Naive B cell (primary cell): ENCODE data around the gene NOD2. TPM values are rescaled to one million over a fixed set of nuclear protein-coding genes. Genes with fewer than 3 reads are reported as not detected.

Experiments
- ATAC-seq, 2 donors: fragments of 150-1000 bp; cut with Tn5 transposase; 2 replicates each; pipeline ENCODE4 v1.10.0; 2021; ENCODE audit warnings: low read depth in 2 of 2, mild to moderate bottlenecking in 2 of 2, moderate library complexity in 2 of 2
- DNase-seq: peaks from one replicate; pipeline ENCODE4 v3.0.0; 2022
- H3K27ac Mint-ChIP-seq, 6 donors: one replicate each; pipeline ENCODE4 v1.8.0; 2020 to 2022; ENCODE audit warnings: mild to moderate bottlenecking in 6 of 6, mixed read lengths in 6 of 6, moderate library complexity in 5 of 6, inconsistent platforms in 2 of 6
- H3K27me3 Mint-ChIP-seq, 3 donors: one replicate each; pipeline ENCODE4 v1.8.0; 2021 to 2022; ENCODE audit warnings: mixed read lengths in 3 of 3, mild to moderate bottlenecking in 1 of 3
- H3K36me3 Mint-ChIP-seq, 2 donors: one replicate each; pipeline ENCODE4 v1.8.0; 2020 to 2022; ENCODE audit warnings: mixed read lengths in 2 of 2, inconsistent platforms in 1 of 2, mild to moderate bottlenecking in 1 of 2
- H3K4me1 Mint-ChIP-seq, 3 donors: one replicate each; pipeline ENCODE4 v1.8.0; 2020 to 2022; ENCODE audit warnings: mixed read lengths in 3 of 3, inconsistent platforms in 1 of 3, mild to moderate bottlenecking in 1 of 3, moderate library complexity in 1 of 3
- H3K4me3 Mint-ChIP-seq, 8 donors: one replicate each; pipeline ENCODE4 v1.8.0; 2020 to 2022; ENCODE audit warnings: mild to moderate bottlenecking in 8 of 8, mixed read lengths in 8 of 8, moderate library complexity in 8 of 8, inconsistent platforms in 2 of 8
- H3K9me3 Mint-ChIP-seq, 7 donors: one replicate each; pipeline ENCODE4 v1.8.0; 2020 to 2022; ENCODE audit warnings: mixed read lengths in 7 of 7, mild to moderate bottlenecking in 5 of 7, inconsistent platforms in 2 of 7, moderate library complexity in 1 of 7
- polyA plus RNA-seq, 6 donors: library from polyadenylated mRNA; unstranded; fragments of 300-500 nt; fragmentation: Illumina TruSeq; gene quantifications; one replicate each; pipeline ENCODE4 v1.2.3, GENCODE V29; 2021; ENCODE audit warnings: low read depth in 6 of 6

The NOD2 gene
- polyA plus RNA-seq, 6 donors from 2014 or later: 0.07 to 0.25 (median 0.16) TPM; not detected in 2

- peaks cover 22 to 29% (median 23%) of the 10 kb centered on the region in 3 donors for H3K4me1 Mint-ChIP-seq
- no peak for ATAC-seq
- no peak overlapping the region for H3K27ac Mint-ChIP-seq
Observed at GRCh38 chr16:50752471-50753235, 59.2 kb downstream of the NOD2 start.

GRCh38 chr16:50756473-50756872 lies 63.1 kb downstream of the NOD2 start:
- DNase-seq: no peak
- no peak overlapping the region for H3K4me3 Mint-ChIP-seq
- no peaks in the 10 kb centered on the region for H3K9me3 Mint-ChIP-seq
- no peak for ATAC-seq
- peaks cover 26 to 40% (median 37%) of the 10 kb centered on the region in 3 donors for H3K4me1 Mint-ChIP-seq
- H3K27ac Mint-ChIP-seq: no peak overlapping the region
- peaks cover 18 to 31% of the 10 kb centered on the region in 2 donors for H3K36me3 Mint-ChIP-seq
- no peaks in the 10 kb centered on the region for H3K27me3 Mint-ChIP-seq

More at GRCh38 chr16:50752471-50753235, 59.2 kb downstream of the NOD2 start:
- no peak for DNase-seq
- H3K36me3 Mint-ChIP-seq: peaks cover 7 to 19% of the 10 kb centered on the region in 2 donors
- no peaks in the 10 kb centered on the region for H3K9me3 Mint-ChIP-seq
- no peak overlapping the region for H3K4me3 Mint-ChIP-seq
- H3K27me3 Mint-ChIP-seq: no peaks in the 10 kb centered on the region

GRCh38 chr16:50761267-50761666 lies 67.9 kb downstream of the NOD2 start:
- Mint-ChIP-seq H3K4me1 (peaks cover 39 to 50% (median 47%) of the 10 kb centered on the region in 3 donors), H3K4me3 (no peak overlapping the region), H3K27ac (no peak overlapping the region), H3K27me3 (no peaks in the 10 kb centered on the region), H3K36me3 (peaks cover 32 to 34% of the 10 kb centered on the region in 2 donors), H3K9me3 (peaks cover 0 to 8% (median 4%) of the 10 kb centered on the region in 7 donors)
- no peak for DNase-seq
- no peak for ATAC-seq

GRCh38 chr16:50762241-50762640 lies 68.8 kb downstream of the NOD2 start:
- peaks cover 40 to 51% (median 47%) of the 10 kb centered on the region in 3 donors for H3K4me1 Mint-ChIP-seq
- peaks cover 40 to 41% of the 10 kb centered on the region in 2 donors for H3K36me3 Mint-ChIP-seq
- H3K9me3 Mint-ChIP-seq: peaks cover 0 to 9% (median 7%) of the 10 kb centered on the region in 7 donors
- no peak for DNase-seq
- H3K27ac Mint-ChIP-seq: peak overlapping the region in 1 of 6 donors; percentile 58
- H3K4me3 Mint-ChIP-seq: peak overlapping the region in 1 of 8 donors; percentile 13
- no peak for ATAC-seq
- H3K27me3 Mint-ChIP-seq: no peaks in the 10 kb centered on the region

- no peak for DNase-seq
- Mint-ChIP-seq H3K4me1 (peaks cover 39 to 47% (median 45%) of the 10 kb centered on the region in 3 donors), H3K4me3 (no peak overlapping the region), H3K27ac (no peak overlapping the region), H3K9me3 (peaks cover 0 to 9% (median 7%) of the 10 kb centered on the region in 7 donors), H3K27me3 (no peaks in the 10 kb centered on the region), H3K36me3 (peaks cover 35 to 36% of the 10 kb centered on the region in 2 donors)
- ATAC-seq: no peak
Observed at GRCh38 chr16:50763211-50763610, 69.8 kb downstream of the NOD2 start.

- no peak overlapping the region for H3K4me3 Mint-ChIP-seq
- no peak for ATAC-seq
- DNase-seq: no peak
- H3K27me3 Mint-ChIP-seq: no peaks in the 10 kb centered on the region
- H3K27ac Mint-ChIP-seq: peak overlapping the region in 1 of 6 donors; percentile 12
- peaks cover 38 to 46% of the 10 kb centered on the region in 2 donors for H3K36me3 Mint-ChIP-seq
- H3K9me3 Mint-ChIP-seq: peaks cover 0 to 15% (median 8%) of the 10 kb centered on the region in 7 donors
- peaks cover 39 to 48% (median 45%) of the 10 kb centered on the region in 3 donors for H3K4me1 Mint-ChIP-seq
Observed at GRCh38 chr16:50765260-50765659, 71.9 kb downstream of the NOD2 start.

GRCh38 chr16:50765861-50766260 lies 72.5 kb downstream of the NOD2 start:
- Mint-ChIP-seq H3K36me3 (peaks cover 36 to 46% of the 10 kb centered on the region in 2 donors), H3K4me1 (peaks cover 34 to 48% (median 45%) of the 10 kb centered on the region in 3 donors), H3K27ac (no peak overlapping the region), H3K9me3 (peaks cover 0 to 15% (median 8%) of the 10 kb centered on the region in 7 donors), H3K4me3 (no peak overlapping the region), H3K27me3 (no peaks in the 10 kb centered on the region)
- DNase-seq: no peak
- ATAC-seq: no peak

GRCh38 chr16:50767197-50767596 lies 73.8 kb downstream of the NOD2 start:
- Mint-ChIP-seq H3K4me1 (peaks cover 30 to 40% (median 40%) of the 10 kb centered on the region in 3 donors), H3K9me3 (peaks cover 0 to 15% (median 8%) of the 10 kb centered on the region in 7 donors), H3K36me3 (peaks cover 38 to 43% of the 10 kb centered on the region in 2 donors), H3K27me3 (no peaks in the 10 kb centered on the region), H3K27ac (peak overlapping the region in 1 of 6 donors; percentile 71), H3K4me3 (no peak overlapping the region)
- DNase-seq (no peak), ATAC-seq (no peak)

- H3K27ac Mint-ChIP-seq: no peak overlapping the region
- peaks cover 0 to 10% (median 4%) of the 10 kb centered on the region in 7 donors for H3K9me3 Mint-ChIP-seq
- DNase-seq (no peak), ATAC-seq (no peak)
- H3K4me1 Mint-ChIP-seq: peaks cover 17 to 23% (median 23%) of the 10 kb centered on the region in 3 donors
- no peak overlapping the region for H3K4me3 Mint-ChIP-seq
- peaks cover 25 to 35% of the 10 kb centered on the region in 2 donors for H3K36me3 Mint-ChIP-seq
- H3K27me3 Mint-ChIP-seq: no peaks in the 10 kb centered on the region
Observed at GRCh38 chr16:50771366-50771765, 78.0 kb downstream of the NOD2 start.

GRCh38 chr16:50774405-50774804 lies 81.0 kb downstream of the NOD2 start:
- peaks cover 9 to 18% (median 10%) of the 10 kb centered on the region in 3 donors for H3K4me1 Mint-ChIP-seq
- ATAC-seq: no peak
- no peaks in the 10 kb centered on the region for H3K27me3 Mint-ChIP-seq
- no peak overlapping the region for H3K4me3 Mint-ChIP-seq
- peak overlapping the region in 1 of 6 donors; percentile 65 for H3K27ac Mint-ChIP-seq
- H3K36me3 Mint-ChIP-seq: peaks cover 16 to 35% of the 10 kb centered on the region in 2 donors
- H3K9me3 Mint-ChIP-seq: peaks cover 0 to 4% (median 0%) of the 10 kb centered on the region in 7 donors
- no peak for DNase-seq

GRCh38 chr16:50774960-50775359 lies 81.6 kb downstream of the NOD2 start:
- H3K27ac Mint-ChIP-seq: no peak overlapping the region
- H3K4me1 Mint-ChIP-seq: peaks cover 5 to 20% (median 6%) of the 10 kb centered on the region in 3 donors
- no peaks in the 10 kb centered on the region for H3K9me3 Mint-ChIP-seq
- H3K4me3 Mint-ChIP-seq: no peak overlapping the region
- no peaks in the 10 kb centered on the region for H3K27me3 Mint-ChIP-seq
- DNase-seq (no peak), ATAC-seq (no peak)
- peaks cover 16 to 36% of the 10 kb centered on the region in 2 donors for H3K36me3 Mint-ChIP-seq

GRCh38 chr16:50776037-50776436 lies 82.6 kb downstream of the NOD2 start:
- ATAC-seq (no peak), DNase-seq (no peak)
- H3K36me3 Mint-ChIP-seq: peaks cover 19 to 43% of the 10 kb centered on the region in 2 donors
- H3K9me3 Mint-ChIP-seq: no peaks in the 10 kb centered on the region
- H3K4me1 Mint-ChIP-seq: peaks cover 5 to 15% (median 6%) of the 10 kb centered on the region in 3 donors
- H3K27ac Mint-ChIP-seq: no peak overlapping the region
- H3K27me3 Mint-ChIP-seq: no peaks in the 10 kb centered on the region
- H3K4me3 Mint-ChIP-seq: no peak overlapping the region

- ATAC-seq (no peak), DNase-seq (no peak)
- Mint-ChIP-seq H3K4me3 (no peak overlapping the region), H3K4me1 (peaks cover 0 to 9% (median 0%) of the 10 kb centered on the region in 3 donors), H3K36me3 (peaks cover 19 to 37% of the 10 kb centered on the region in 2 donors), H3K9me3 (no peaks in the 10 kb centered on the region), H3K27ac (peak overlapping the region in 5 of 6 donors; percentile 4 to 88 (median 39)), H3K27me3 (no peaks in the 10 kb centered on the region)
Observed at GRCh38 chr16:50778284-50779163, 85.1 kb downstream of the NOD2 start.
